ENCODE results near the gene RPS6KA2. TPM values are rescaled to one million over a fixed set of nuclear protein-coding genes. Genes with fewer than 3 reads are reported as not detected.

RPS6KA2 gene
- total RNA-seq, 2 donors from 2014 or later: 78.6 to 131 TPM

DNA sequence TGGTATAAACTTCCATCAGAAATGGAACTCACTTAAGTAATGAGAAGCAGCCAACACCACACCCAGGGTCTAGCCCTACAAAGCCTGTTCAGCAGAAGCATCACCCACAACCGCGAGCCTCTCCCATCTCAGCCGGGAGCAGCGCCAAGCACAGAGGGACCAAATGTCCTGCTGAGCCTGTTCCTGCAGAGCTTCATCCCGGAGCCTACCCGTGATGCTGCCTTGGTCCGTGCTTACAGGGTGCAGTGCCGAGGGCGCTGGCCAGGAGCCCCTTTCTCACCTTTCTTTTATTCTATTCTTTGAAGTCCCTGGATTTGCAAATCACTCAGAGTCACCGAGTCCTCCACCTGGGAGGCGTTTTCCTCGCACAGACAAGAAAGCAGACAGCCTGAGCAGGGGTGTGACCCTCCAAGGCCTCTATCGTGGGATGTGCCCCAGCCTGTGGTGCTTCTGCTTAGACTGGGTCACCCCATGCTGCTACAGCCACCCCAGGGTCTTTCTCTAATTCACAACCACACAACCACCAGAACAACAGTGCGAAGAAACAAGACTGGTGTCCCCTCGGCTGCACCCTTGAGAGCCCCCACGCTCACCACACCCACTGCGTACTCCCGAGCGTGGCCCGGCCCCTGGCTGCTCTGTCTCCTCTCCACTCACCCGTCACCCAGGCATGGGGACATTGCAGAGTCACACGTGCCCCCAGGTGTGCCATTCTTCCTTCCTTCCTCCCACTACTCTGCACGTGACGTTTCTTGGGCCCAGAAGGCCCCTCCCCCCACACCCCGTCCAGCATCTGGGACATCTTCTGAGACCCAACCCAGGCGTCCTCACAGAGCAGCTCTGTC is 152.1 kb downstream of the RPS6KA2 start:
- Histone ChIP-seq H3K4me1 (no peaks in the 10 kb centered on the region), H3K27ac (no peak overlapping the region), H3K36me3 (peaks cover 9% of the 10 kb centered on the region), H3K4me3 (no peak overlapping the region), H3K27me3 (no peaks in the 10 kb centered on the region), H3K9me3 (no peaks in the 10 kb centered on the region)
- TF ChIP-seq, protein P1, sequence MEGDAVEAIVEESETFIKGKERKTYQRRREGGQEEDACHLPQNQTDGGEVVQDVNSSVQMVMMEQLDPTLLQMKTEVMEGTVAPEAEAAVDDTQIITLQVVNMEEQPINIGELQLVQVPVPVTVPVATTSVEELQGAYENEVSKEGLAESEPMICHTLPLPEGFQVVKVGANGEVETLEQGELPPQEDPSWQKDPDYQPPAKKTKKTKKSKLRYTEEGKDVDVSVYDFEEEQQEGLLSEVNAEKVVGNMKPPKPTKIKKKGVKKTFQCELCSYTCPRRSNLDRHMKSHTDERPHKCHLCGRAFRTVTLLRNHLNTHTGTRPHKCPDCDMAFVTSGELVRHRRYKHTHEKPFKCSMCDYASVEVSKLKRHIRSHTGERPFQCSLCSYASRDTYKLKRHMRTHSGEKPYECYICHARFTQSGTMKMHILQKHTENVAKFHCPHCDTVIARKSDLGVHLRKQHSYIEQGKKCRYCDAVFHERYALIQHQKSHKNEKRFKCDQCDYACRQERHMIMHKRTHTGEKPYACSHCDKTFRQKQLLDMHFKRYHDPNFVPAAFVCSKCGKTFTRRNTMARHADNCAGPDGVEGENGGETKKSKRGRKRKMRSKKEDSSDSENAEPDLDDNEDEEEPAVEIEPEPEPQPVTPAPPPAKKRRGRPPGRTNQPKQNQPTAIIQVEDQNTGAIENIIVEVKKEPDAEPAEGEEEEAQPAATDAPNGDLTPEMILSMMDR (IDR thresholded peaks at IDR 0.05): no peak
- no peak for DNase-seq (ENCODE audit: low spot score)

DNA sequence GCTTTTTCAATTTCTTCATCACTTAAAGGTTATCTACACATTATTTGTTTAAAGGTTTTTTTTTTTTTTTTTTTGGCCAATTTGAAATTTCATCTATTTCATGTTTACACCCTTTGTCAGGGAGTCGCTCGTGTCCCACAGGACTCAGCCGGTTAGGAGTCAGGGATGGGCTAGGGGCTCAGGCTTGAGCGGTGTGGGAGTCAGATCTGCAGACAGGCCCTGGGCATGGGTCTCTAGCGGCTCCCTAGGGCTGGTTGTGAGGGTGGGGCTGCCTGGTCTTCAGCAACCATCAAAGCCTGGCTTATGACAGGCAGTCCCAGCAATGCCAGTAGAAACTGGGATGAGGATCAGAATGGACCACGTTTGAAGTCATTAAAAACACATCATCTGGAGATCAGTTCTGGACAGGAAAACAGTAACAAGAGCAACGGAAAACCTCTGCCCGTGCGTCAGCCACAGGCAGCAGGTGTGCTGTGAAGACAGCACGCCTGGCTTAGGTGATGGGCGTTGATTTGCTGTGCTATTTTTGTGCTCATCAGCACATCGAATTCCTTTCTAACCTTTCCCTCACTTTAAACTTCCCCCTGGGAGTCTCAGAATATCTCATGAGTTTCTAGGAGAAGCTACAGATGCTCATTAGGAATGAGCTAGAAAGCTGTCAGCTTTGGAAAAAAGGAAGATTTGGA is 153.0 kb downstream of the RPS6KA2 start:
- H3K27ac ChIP-seq: no peak overlapping the region
- H3K4me3 ChIP-seq: no peak overlapping the region
- TF ChIP-seq, protein P1 (IDR thresholded peaks at IDR 0.05): no peak
- H3K27me3 ChIP-seq: no peaks in the 10 kb centered on the region
- no peaks in the 10 kb centered on the region for H3K9me3 ChIP-seq
- H3K36me3 ChIP-seq: peaks cover 16% of the 10 kb centered on the region
- no peak for DNase-seq (ENCODE audit: low spot score)
- no peaks in the 10 kb centered on the region for H3K4me1 ChIP-seq

DNA sequence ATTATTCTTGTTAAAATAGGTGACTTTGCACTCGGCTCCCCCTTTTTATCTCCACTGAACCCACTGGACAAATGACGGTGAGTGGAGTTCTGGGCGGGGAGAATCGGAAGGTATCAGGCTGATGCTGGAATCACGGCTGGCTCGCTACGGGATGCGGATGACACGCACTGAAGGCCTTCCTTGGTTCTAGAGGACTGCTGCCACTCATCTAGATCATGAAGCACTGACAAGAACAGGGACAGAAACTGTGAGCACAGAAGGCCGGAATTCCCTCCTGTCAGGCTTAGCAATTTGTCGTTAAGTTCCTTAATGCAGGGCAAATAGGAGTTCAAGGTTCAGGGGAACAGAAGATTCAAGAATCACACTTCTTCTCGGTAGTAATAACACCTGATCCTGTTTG is 154.4 kb downstream of the RPS6KA2 start:
- Histone ChIP-seq H3K4me3 (no peak overlapping the region), H3K27ac (no peak overlapping the region), H3K36me3 (peaks cover 7% of the 10 kb centered on the region), H3K9me3 (no peaks in the 10 kb centered on the region), H3K4me1 (no peaks in the 10 kb centered on the region), H3K27me3 (no peaks in the 10 kb centered on the region)
- DNase-seq (ENCODE audit: low spot score): no peak
- TF ChIP-seq, protein P1 (IDR thresholded peaks at IDR 0.05): no peak

DNA sequence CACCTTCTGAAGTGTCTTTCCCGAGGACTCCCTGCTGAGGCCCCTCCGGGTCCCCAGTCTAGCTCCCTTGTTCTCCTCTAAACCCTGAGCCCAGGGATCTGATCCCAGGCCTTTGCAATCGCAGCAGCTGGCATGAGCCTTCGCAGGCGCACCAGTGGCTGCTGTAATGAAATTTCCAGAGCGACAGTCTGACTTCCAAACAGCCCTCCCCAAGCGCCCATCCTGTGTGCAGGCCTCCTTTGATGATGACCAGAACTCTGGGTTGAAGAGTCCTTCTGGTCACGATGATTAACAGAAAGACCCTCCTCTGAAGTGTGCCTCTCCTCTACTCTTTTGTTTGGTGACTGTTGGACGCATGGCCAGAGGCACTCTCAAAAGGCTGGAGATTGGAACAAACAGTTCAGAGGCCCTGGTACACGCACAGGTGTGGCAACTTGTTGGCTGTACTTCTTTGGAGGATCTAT is 155.2 kb downstream of the RPS6KA2 start:
- Histone ChIP-seq H3K4me1 (no peaks in the 10 kb centered on the region), H3K4me3 (no peak overlapping the region), H3K27me3 (no peaks in the 10 kb centered on the region), H3K9me3 (no peaks in the 10 kb centered on the region), H3K27ac (no peak overlapping the region), H3K36me3 (peaks cover 7% of the 10 kb centered on the region)
- TF ChIP-seq, protein P1 (IDR thresholded peaks at IDR 0.05): no peak
- no peak for DNase-seq (ENCODE audit: low spot score)

DNA sequence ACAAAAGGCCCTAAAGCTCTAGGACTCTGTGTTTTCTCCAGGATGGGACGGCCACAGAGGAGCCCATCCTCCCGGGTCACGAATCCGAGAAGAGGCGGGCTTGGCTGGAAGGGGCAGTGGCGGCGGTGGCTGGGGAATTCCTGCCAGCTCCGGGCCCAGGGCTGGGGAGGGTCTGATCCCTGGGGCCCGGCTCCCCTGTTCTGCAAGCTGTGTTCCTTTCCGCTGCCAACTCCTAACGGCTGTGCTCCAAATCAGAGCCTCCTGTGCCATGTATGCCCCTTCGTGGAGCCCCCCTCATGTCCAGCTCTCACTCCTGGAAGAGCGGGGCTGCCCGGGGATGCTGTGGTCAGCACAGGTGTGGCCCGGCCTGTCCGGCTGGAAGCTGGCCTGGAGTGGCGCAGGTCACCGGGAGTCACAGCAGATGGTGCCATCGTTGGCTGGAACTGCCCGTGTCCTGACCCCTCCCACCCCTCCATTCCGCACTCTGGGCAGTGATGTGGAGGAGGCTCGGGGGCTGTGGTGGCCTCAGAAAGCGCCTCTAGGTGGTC is 156.1 kb downstream of the RPS6KA2 start:
- H3K4me3 ChIP-seq: no peak overlapping the region
- TF ChIP-seq, protein P1 (IDR thresholded peaks at IDR 0.05): no peak
- peaks cover 7% of the 10 kb centered on the region for H3K36me3 ChIP-seq
- no peaks in the 10 kb centered on the region for H3K4me1 ChIP-seq
- DNase-seq (ENCODE audit: low spot score): no peak
- no peak overlapping the region for H3K27ac ChIP-seq
- no peaks in the 10 kb centered on the region for H3K9me3 ChIP-seq
- H3K27me3 ChIP-seq: no peaks in the 10 kb centered on the region

Data from right atrium auricular region (tissue), 2 donors.